Measurements from ENCODE around the gene ARL15.

ARL15 gene

DNA sequence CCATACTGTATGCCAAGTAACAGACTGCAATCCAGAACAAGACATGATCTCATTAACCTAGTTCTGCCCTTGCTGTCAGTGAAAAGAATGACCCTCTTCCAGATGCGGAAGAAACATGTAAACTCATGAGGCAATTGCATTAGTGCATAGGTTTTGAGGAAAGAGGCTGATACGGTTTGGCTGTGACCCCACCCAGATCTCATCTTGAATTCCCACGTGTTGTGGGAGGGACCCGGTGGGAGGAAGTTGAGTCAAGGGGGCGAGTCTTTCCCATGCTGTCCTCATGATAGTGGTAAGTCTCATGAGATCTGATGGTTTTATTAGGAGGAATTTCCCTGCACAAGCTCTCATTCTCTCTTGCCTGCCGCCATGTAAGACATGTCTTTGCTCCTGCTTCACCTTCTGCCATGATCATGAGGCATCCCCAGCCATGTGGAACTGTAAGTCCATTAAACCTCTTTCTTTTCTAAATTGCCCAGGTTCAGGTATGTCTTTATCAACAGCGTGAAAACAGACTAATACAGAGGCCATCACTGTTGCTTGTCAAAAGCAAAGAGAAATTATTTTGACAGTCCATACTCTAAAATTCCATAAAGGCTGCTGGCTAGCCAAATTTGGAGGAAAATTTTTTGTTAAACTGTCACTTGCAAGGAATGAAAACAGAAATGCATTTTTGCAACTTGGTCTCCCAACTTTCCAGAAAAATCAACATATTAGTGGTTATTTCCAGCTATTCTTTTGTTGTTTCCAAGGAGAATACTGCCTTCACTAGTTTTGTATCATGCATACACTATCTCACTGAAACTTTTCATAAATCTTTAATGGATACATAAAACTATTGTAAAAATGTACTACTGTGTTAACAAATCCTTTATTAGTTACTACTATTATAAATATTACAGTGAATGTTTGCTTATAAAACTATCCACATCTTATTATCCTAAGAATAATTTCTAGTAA is 3.2 kb upstream of the ARL15 start:
- no peak for DNase-seq

GRCh38 chr5:54312499-54312898 is 2.1 kb upstream of the ARL15 start:
- no peak for DNase-seq

- peak; percentile 68 for DNase-seq
Observed at GRCh38 chr5:54311176-54311677, 854 bp upstream of the ARL15 start.

DNA sequence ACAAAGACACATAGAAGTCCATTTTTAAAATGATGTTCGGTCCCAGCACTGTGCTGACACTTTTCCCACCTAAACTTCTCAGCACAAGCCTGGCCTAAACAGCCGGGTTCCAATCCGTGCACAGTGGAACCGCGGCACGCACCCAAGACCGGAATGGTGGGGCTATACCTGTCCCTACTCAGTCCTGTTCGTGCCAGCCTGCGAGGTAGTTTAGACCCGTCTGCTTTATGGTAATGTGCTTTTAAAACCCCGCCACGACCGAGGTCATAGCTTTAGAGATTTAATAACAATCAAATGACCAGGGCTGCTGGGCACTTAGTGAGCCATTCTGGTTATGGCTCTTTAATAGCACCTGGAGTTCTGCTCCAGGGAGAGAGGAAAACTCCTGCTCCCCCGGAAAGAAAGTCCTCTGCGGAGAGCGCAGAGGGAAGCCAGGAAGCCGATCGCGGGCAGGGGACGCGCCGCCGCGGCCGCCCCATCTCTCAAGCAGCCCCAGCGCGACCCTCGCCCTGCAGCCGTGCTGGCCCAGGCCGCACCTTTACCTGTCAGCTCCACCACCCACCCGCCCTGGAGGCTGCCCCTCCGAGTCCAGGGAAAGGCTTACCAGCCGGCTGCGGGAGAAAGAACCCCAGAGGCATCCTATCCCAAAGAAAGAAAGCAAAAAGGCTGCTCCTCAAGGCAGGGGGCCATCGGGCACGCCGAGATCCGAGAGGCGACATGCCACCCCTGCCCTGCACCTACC is 511 bp downstream of the ARL15 start:
- peak; percentile 73 for DNase-seq

- DNase-seq = no peak
Observed at GRCh38 chr5:54309276-54309675, 1.1 kb downstream of the ARL15 start.

DNA sequence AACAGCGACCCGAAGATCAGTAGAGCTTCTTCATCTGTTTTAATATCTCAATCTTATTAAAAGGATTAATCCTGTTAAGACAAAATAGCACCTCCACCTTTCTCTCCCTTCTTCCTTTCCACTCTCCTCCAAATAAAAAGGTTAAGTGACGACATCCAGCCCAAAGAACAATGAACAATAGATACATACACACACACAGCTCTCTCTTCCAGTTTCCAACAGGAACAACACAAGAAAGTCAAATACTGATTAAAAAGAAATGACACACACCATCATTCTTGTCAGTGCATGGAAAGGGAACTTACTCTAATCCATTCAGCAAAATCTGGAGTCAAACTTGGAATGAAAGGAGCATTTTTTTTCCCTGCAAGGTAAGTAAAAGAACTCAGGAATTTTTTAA is 2.8 kb downstream of the ARL15 start:
- no peak for DNase-seq

DNA sequence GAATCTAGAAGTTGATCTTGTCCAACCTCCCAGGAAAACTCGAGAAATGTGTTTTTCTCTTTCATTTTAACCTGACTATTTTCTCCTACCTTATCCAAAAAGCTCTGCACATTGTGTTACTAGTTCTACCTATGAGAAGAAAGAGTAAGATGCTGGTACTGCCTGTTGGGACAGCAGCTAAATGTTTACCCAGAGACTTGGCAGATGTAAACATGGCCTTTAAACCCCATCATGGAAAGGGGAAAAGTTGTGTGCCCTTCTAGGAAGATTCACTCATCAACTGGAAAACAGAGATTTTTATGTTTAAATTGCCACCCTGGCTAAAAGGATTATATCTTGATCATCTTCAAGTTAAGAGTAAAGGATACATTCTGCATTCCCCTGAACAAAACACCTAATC is 3.5 kb downstream of the ARL15 start:
- no peak for DNase-seq

- no peak for DNase-seq
Observed at GRCh38 chr5:54305737-54306136, 4.6 kb downstream of the ARL15 start.

DNA sequence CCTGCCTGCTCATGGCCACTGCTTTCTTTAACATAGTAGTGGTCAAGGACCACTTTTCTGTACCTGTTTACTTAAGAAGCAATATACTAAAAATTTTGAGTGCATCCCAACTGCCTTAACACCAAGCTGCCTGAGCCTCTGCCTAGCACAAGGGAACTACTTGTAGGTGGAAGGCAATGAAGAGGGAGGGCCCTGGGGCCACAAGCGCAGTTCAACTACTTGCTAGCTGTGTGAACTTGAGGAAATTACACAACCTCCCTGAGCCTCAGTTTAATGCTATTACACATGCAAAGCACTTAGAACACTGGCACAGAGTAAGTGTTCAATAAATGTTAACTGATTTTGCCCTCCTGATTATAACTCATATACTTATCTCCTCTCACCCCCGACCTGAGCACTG is 6.3 kb downstream of the ARL15 start:
- no peak for DNase-seq

DNA sequence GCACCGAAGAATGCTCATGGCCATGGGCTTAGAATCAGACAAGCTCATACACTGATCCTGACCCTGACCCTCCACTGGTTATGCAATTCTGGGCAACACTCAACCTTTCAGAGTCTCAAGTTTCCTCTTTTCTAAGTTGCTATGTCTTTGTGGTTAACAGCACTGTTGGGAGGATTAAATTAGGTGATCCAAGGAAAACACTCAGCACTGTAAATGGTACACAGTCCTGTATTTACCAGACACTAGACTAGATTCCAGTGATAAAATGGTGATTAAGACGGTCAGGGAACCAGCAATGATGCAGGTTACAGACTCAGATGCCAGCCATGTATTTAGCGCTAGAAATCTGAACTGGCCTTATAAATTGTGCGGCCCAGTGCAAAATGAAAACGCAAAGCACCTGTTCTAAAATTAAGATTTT is 8.1 kb downstream of the ARL15 start:
- DNase-seq = no peak

DNA sequence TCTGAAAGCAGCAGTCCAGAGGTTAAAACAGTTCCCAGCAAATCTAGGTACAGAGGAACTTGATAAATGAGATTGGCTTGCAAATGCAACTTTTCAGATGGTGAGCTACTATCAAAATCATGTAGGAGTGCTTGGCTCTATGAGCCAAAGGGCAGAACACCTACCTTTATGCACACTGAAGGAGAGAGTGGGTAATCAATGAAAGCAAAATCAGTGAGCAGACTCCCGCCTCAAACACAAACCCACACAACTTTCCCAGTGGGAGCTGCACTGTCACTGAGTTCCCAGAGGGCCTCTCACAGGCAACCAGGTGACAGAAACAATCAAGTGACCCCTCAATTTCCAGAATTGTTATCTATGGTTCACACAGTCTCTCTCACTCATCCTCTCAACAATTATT is 8.5 kb downstream of the ARL15 start:
- no peak for DNase-seq

DNA sequence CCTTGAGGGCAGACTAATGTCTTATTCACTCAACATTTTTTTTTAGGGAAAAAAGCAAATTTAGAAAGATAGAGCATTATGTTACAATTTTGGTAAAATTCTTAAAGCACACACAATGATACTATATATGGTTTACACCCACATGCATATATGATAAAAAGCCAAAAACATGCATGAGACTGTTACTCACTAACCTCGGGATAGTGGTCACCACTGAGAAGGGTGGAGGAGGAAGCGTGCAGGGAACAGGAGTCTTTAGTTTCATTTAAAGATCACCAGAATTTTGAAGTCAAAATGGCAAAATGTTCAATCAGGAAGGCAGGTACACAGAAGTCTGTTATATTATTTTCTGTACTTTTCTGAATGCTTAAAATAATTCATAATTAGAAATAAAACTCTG is 9.2 kb downstream of the ARL15 start:
- no peak for DNase-seq

GRCh38 chr5:54298947-54299346 is 11.4 kb downstream of the ARL15 start:
- no peak for DNase-seq

DNA sequence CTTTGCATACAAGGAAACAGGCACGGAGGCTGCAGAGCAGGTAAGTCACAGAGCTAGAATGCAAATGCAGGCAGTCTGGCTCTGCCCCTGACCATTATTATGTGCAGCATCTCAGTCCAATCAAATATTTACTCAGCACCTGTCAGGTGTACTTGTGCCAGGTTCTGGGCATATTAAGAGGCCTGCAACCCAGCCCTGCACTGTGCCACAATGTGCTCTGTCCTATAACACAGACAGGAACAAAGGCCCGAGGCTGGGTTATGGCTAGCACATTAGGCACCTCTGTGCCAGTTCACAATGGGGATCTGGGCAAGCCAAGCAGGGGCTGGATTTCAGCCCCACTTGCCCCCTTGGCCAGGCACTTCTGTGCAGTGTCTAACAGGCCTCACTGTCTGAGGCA is 14.0 kb downstream of the ARL15 start:
- peak; percentile 18 for DNase-seq

GRCh38 chr5:54295651-54296276 is 14.6 kb downstream of the ARL15 start:
- no peak for DNase-seq

GRCh38 chr5:54294097-54294667 is 16.2 kb downstream of the ARL15 start:
- DNase-seq = peak; percentile 63

DNA sequence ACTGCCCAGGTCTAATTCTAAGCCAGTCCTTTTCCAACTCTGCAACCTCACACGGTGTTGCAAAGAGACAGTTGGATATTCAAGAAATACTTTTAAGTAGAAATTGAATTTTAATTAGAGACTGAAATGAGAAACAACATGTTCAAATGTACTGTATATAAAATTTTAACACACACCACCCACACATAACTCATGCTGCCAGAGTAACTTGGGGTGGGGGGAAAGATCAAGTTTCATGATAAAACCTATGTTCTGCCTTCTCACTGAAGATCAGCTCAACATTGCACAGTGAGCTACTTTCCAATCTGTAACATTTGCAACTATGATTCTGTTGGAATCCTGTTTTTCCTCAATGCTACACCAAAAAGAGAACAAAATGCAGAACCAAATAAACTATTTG is 17.5 kb downstream of the ARL15 start:
- DNase-seq = no peak

DNA sequence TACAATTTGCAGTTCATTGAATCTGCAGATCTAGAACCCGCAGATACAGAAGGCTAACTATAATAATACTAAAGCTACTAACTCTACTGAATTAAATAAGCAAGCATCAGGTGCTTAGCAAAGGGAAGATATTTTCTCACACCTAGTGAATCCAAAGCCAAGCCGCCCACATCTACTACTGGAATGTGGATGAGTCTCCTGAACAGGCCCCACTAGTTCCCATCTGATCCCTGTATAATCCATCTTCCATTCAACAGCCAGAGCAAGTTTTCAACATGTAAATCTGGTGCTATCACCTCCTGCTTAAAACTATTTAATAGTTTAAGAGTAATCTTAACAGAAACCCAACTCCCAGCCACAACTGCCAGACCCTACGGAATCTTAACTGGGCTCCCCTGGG is 18.9 kb downstream of the ARL15 start:
- no peak for DNase-seq

GRCh38 chr5:54289769-54290168 is 20.6 kb downstream of the ARL15 start:
- no peak for DNase-seq

DNA sequence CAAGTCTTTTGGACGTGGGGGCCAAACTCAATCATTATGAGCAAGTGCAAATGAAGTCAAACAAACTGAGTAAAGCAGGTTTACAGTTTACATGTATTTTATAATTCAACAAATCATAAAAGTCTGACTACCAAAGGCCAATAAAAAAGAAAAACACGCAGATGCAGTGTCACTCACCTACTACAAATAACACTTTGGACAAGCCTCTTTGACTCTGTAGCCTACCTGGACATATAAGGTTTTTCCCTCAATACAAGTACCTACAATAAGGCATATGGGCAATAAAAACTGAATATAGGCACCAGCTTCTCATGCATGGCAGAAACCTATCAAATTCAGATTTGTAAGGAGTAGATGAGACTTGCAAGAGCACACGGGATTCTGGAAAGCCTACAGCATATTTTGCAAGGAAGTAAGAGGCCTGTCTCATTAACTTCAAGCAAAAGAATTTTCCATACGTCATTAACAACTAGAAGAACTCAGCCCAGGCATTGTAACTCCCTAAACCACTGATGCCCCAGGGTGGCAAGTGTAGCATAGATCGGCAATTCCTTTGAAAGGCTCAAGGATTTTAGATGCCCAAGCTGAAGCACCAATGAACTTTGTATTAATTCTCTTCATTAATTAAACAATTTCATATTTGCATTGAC is 21.7 kb downstream of the ARL15 start:
- DNase-seq = no peak

DNA sequence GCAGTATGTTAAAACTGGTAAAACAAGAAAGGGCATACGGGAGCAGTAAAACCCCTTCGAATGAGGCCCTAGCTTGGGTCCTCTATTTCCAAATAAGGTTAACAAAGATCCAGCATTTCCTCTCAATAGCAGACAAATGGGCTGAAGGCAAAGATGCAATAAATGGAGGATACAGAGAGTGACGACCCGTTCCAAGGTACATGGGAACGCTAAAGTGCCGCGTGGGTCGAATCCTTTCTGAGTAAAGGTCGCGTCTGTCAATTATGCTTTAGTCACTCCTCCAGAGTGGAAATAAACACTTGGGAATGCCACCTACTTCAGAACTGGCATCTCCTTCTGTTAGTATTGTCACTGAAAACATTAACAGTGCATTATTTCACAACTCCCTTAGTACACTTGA is 24.7 kb downstream of the ARL15 start:
- no peak for DNase-seq

DNA sequence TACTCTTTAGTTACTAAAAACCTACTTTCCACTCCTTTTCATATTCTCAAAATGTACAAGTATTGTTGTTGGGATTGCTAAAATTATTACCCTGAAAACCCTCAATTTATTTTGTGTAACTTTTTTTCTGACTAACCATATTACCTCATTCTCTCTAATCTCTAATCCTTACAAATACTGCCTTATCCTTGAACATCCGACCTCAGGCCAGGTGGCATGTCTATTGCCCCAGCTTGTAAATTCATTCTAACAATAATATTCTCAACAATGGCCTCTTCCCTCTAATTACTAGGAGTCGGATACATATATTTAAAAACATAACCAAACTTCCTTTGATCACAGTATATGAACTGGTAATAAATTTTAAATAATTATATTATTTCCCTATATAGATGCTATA is 25.8 kb downstream of the ARL15 start:
- no peak for DNase-seq

GRCh38 chr5:54282876-54283275 is 27.5 kb downstream of the ARL15 start:
- DNase-seq = no peak
